Measurements from ENCODE around the gene COL4A2.

COL4A2 gene

GRCh38 chr13:110419381-110419791 lies 112.3 kb downstream of the COL4A2 start:
- no peak for DNase-seq (ENCODE audit: low spot score)

- no peak for DNase-seq (ENCODE audit: low spot score)
Measured at GRCh38 chr13:110419946-110420345, 112.9 kb downstream of the COL4A2 start.

GRCh38 chr13:110420626-110421025 lies 113.5 kb downstream of the COL4A2 start:
- DNase-seq (ENCODE audit: low spot score), result no peak

- DNase-seq (ENCODE audit: low spot score), result no peak
Measured at GRCh38 chr13:110421061-110421460, 114.0 kb downstream of the COL4A2 start.

GRCh38 chr13:110421696-110422385 lies 114.8 kb downstream of the COL4A2 start:
- no peak for DNase-seq (ENCODE audit: low spot score)

GRCh38 chr13:110422913-110423688 lies 116.0 kb downstream of the COL4A2 start:
- no peak for DNase-seq (ENCODE audit: low spot score)

- no peak for DNase-seq (ENCODE audit: low spot score)
Measured at GRCh38 chr13:110423689-110424302, 116.7 kb downstream of the COL4A2 start.

GRCh38 chr13:110424569-110425443 lies 117.7 kb downstream of the COL4A2 start:
- DNase-seq (ENCODE audit: low spot score), result no peak

- no peak for DNase-seq (ENCODE audit: low spot score)
Measured at GRCh38 chr13:110425444-110425780, 118.3 kb downstream of the COL4A2 start.

- peak; percentile 17 for DNase-seq (ENCODE audit: low spot score)
Measured at GRCh38 chr13:110426735-110427134, 119.7 kb downstream of the COL4A2 start.

- no peak for DNase-seq (ENCODE audit: low spot score)
Measured at GRCh38 chr13:110428313-110428712, 121.2 kb downstream of the COL4A2 start.

GRCh38 chr13:110430391-110431336 lies 123.6 kb downstream of the COL4A2 start:
- DNase-seq (ENCODE audit: low spot score), result no peak

- DNase-seq (ENCODE audit: low spot score), result peak; percentile 67
Measured at GRCh38 chr13:110431425-110432294, 124.6 kb downstream of the COL4A2 start.

GRCh38 chr13:110432522-110432921 lies 125.4 kb downstream of the COL4A2 start:
- no peak for DNase-seq (ENCODE audit: low spot score)

- peak; percentile 46 for DNase-seq (ENCODE audit: low spot score)
Measured at GRCh38 chr13:110433014-110433413, 125.9 kb downstream of the COL4A2 start.

- no peak for DNase-seq (ENCODE audit: low spot score)
Measured at GRCh38 chr13:110434629-110435028, 127.5 kb downstream of the COL4A2 start.

GRCh38 chr13:110435331-110435730 lies 128.2 kb downstream of the COL4A2 start:
- DNase-seq (ENCODE audit: low spot score), result no peak

GRCh38 chr13:110436276-110436675 lies 129.2 kb downstream of the COL4A2 start:
- no peak for DNase-seq (ENCODE audit: low spot score)

GRCh38 chr13:110436786-110437370 lies 129.8 kb downstream of the COL4A2 start:
- no peak for DNase-seq (ENCODE audit: low spot score)

GRCh38 chr13:110438211-110438610 lies 131.1 kb downstream of the COL4A2 start:
- no peak for DNase-seq (ENCODE audit: low spot score)

Data from cerebellar cortex (tissue), 1 donor.